Activated naive CD4-positive, alpha-beta T cell treated with Interleukin-2 at 50 U/mL for 16 hours (primary cell): ENCODE measurements around the gene CDCA3.

Experiments used
- DNase-seq: peaks from one replicate; pipeline ENCODE4 v3.0.0-alpha.2; 2020

The CDCA3 gene

DNA sequence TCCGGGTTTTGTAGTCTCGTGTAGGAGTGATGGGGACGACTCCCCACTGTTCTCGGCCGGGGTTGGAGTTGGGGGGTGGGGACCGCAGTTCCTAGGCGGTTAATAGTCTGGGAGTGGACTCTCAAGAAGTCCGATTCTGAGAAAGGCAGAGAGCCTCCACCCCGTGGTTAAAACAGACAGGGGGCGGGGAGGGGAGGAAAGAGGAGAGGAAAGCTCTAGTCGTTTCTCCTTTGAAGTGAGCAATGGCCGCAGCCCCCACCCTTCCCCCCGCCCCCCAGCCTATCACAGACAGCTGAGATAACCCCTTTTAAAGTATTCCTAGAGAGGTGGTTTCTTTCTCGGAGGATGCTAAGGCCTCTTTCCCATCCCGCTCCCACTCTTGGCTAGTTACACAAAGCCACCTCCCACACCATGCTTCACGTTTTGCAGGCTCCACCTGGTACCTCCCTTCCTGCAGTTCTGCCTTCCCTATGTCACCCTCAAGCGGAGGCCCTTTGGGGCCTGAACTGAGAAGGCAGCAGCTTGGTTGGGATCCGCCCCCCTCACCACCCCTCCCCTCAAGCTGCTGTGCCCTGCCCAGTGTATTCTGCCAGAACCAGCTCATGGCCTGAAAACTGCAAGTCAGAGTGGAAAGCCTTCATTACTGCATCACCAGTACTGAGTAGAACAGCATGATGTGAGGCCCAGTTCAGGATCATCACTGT is 1.7 kb upstream of the CDCA3 start:
- peak; percentile 80 for DNase-seq

DNA sequence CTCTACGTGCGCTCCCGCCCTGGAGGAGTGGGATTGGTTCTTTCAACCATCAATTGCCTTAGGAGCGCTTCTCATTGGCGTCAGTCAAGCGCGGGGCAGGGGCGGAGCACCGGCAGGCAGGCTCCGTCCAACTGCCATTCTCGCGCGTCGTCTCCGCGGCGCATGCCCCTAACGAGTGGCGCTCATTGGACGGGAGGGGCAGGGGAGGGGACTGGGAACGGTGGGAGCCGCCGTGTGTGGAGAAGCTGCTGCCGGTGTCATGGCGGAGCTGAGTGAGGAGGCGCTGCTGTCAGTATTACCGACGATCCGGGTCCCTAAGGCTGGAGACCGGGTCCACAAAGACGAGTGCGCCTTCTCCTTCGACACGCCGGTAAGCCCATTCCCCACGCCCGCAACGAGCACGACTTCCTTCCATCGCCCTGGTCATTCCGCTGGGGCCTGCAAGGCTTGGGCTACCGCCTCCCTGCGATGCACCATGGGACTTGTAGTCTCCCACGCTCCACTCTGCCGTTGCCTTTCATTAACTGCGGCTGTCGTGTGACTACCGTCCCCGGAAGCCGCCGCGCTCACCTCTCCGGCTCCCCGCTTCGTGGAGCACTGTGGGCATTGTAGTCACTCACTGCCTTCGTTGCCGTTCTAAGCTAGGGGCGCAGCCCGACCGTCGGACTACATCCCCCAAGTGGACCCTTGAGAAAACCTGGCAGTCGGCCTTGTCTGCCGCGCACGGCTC is 1.0 kb upstream of the CDCA3 start, which contains the start of gene USP5:
USP5 (plus strand) TSS at position 230 of the 730 bp plus-strand sequence; CDS start at position 260, 30 bp downstream.
- DNase-seq: peak; percentile 98

DNA sequence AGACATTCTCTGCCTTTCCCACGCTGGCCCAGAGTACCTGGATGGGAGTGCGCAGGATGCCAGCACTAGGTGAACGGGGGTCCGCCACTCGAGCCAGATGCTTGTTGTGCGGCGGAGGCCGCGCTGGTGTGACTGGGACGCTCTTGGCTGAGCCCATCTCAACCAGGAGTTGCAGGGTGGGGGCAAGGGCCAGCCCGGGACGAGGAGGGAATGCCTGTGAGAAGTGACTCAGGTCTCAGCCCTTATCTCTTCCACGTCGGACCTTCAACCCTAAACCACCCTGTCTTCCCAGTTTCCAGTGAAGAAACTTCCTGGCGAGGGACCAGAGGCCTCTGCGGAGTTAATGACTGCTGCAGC is 312 bp downstream of the CDCA3 start:
- no peak for DNase-seq

DNA sequence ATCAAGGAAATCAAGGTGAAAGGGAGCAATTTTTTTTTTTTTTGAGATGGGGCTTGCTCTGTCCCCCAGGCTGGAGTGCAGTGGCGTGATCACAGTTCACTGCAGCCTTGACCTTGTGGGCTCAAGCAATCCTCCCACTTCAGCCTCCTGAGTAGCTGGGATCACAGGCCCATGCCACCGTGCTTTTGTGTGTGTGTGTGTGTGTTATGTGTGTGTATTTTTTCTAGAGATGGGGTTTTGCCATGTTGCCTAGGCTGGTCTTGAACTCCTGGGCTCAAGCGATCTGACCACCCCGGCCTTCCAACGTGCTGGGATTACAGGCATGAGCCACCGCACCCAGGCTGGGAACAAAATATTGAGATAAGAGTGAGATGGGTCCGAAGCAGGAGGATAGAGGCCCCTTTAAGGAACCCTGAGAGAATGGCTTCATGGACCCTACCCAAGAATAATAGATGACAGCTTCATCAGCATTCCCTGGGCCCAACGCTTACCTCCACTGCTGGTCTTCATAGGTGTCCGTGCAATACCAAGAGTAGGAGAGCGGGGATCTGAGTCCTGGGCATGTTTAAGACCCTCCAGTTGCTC is 1.0 kb downstream of the CDCA3 start:
- DNase-seq: no peak

DNA sequence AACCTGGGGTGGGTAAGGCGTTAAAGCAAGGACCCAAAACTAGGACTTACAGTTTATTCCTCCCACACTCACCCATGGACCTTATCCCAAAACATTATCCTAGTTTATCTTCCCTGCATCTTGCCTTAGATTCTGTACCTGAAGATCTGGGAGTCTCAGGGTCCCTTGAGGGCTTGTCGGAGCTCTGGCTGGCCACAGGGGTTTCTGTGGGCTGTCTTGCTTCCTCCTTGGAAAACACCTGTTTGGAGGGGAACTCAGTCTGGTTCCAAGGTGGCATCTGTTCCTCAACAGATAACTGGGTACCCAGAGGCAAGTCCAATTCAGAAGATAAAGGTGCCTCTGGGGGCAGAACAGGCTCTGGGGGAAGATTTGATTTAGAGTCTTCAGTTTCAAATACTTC is 1.7 kb downstream of the CDCA3 start:
- no peak for DNase-seq

DNA sequence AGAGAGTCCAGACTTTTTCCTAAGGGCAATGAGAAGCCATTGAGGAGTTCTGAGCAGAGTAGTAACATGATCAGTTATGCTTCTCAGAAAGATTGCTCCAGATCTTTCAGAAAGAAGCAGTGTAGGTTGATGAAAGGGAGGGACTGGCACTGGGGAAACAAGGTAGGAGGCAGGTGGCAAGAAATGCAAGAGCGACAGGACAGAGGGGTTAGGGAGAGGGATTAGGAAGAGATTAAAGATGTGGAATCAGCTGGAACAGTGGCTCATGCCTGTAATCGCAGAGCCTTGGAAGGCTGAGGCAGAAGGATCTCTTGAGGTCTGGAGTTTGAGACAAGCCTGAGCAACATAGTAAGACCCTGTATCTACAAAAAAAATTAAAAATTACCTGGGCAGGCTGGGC is 3.4 kb downstream of the CDCA3 start:
- DNase-seq: no peak

DNA sequence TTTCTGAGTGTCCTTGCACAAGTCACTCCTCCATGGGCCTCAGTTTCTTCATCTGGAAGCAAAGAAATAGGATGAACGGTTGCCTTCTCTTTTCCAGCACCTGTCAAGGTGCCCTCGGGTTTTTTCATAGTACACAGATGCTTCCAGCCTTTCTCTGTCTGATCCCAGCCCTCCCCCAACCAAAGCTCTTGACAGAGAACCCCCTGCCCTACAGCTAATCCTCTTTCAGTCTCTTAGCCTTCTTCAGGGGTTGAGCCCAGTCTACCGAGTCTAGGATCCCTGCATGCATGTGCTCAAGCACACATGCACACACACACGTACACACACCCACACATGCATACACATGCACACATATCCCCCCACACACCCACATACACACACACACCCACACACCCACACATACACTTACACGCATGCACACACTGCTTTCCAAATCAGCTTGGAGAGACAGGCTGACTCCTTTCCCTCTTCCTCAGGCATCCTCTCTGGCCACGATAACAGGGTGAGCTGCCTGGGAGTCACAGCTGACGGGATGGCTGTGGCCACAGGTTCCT is 4.7 kb downstream of the CDCA3 start:
- no peak for DNase-seq

DNA sequence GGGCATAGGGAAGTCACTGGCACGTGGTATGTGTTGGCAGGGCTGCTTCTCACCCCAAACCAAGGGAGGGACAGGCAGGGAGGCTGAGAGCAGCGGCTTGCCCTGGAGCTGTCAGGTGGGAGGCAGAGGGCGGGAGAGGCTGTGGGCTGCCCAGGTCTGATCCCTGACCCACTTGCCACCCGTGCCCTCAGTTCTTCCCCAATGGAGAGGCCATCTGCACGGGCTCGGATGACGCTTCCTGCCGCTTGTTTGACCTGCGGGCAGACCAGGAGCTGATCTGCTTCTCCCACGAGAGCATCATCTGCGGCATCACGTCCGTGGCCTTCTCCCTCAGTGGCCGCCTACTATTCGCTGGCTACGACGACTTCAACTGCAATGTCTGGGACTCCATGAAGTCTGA is 5.7 kb downstream of the CDCA3 start:
- DNase-seq: no peak

DNA sequence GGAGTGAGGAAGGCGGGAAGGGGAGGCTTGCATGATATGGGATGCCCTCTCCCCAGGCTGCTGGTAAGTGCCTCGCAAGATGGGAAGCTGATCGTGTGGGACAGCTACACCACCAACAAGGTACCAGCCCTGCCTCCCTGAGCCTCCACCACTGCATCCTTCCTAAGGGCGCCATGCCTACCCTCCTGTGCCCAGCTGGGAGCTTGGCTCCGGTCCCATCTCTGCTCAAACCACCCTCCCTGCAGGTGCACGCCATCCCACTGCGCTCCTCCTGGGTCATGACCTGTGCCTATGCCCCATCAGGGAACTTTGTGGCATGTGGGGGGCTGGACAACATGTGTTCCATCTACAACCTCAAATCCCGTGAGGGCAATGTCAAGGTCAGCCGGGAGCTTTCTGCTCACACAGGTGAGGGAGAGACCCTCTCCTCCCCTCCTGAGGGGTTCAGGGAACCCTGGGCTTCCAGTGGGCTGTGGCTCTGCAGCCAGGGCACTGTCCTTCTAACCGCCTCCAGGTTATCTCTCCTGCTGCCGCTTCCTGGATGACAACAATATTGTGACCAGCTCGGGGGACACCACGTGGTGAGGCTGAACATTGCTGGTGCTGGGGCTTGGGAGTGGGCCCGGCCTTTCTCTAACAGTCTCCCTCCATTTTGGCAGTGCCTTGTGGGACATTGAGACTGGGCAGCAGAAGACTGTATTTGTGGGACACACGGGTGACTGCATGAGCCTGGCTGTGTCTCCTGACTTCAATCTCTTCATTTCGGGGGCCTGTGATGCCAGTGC is 7.8 kb downstream of the CDCA3 start:
- no peak for DNase-seq

DNA sequence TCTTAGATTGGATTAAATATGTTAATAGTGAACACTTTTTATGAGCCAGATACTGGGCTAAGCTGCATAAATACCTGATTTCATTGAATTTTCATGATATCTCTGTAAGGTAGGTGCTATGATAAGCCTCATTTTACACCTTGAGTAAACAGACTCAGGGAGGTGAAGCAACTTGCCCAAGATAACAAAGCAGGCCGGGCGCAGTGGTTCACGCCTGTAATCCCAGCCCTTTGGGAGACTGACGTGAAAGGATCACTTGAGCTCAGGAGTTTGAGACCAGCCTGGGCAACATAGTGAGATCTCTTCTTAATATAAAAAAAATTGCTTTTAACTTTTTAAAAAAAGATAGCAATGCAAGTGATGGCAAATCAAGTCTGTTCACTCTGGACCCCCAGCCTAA is 9.0 kb downstream of the CDCA3 start:
- DNase-seq: no peak

DNA sequence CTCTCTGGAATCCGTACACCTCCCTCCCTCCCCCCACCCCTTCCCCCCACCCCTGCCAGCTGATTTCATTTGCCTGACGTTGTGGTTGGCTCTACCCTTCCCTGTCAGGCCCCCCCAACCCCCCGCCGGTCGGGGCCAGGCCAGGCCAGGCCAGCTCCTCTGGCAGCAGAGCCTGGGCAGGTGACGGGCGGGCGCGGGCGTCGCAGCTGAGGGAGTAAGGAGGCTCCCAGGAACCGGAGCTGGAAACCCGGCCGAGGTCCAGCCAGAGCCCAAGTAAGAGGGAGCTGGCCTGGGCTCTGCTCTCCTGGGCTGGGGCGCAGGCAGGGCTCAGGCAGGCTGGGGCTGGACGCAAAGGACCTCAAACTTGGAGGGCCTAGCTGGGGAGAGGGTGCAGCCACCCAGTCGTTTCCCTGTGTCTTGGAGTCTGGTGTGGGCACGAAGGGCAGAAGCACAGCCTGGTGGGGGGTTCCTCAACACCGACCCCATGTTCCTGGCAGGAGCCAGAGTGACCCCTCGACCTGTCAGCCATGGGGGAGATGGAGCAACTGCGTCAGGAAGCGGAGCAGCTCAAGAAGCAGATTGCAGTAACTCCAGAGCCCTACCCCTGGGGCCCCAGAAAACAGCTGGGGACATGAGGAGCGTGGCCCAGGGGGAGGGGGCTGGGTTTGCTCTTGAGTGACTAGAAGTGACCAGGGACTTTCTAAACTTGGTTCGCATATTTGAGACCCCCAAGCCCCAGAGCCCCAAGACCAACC is 10.1 kb downstream of the CDCA3 start, which contains the start of gene GNB3:
GNB3 (plus strand) TSS at position 165 of the 755 bp plus-strand sequence; CDS start at position 528, 363 bp downstream.
- DNase-seq: no peak

DNA sequence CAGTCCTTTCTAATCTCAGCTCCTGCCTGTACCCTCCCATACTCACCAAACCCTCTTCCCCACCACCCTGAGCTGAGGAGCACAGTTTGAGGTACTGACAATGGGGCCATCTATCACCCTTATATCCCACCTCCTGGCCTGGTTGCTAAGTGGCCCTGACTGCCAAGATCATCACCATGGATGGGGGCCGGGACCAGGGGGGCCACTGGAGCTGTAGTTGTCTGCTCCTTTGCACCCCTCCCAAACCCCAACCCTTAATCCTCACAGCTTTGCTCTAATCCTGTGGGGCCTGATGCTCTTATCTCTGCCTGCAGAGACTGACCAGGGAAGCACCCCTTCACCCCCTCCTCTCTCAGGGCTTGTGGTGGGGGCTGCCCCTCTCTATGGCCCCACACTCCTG is 10.8 kb downstream of the CDCA3 start:
- DNase-seq: no peak

DNA sequence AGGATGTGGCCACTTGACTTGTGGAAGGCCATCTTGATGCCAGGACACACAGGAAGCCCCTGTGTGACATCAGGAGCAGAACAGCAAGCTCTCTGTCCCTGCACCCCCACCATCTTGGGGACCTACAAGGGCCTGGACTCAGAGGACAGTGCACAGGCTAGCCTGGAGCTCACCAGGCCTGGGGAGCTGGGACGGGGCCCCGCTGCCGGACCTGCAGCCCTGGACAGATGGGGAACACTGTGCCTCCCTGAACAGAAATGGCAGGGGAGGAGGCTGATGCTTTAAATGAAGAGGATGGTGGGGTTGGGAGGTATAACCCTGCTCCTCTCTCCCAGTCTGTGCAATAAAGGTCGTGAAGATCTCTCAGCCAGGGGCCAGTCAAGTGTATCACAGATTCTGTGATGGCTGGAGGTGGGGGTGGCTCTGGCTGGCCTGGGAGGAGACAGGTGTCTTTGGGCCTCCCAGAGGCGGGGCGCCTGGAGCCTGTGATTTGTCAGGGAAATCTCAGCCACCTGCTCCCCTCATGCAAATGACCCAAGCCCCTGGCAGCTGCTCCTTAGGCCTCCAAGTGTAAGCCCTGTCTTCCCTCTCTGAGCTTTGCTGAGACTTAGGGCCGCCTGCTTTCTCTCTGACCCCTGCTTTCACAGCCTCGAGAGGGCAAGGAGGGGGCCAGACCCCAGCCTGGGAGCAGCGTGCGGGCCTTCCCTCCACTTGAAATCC is 11.4 kb downstream of the CDCA3 start:
- no peak for DNase-seq

DNA sequence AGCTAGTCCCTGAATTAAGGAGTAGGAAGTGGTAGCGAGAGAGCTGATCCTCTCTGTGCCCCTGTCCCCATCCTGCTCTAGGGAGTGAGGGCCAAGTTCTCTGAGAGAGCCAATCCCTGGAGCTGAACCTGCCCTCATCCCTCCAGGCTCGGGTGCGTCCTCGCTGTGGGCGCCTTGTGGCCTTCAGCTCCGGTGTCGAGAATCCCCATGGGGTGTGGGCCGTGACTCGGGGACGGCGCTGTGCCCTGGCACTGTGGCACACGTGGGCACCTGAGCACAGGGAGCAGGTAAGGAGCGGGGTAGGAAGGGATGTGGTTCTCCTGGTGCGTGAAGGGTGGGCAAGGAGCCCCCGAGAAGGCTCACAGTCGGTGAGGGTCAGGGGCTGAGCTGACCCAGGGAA is 12.2 kb downstream of the CDCA3 start:
- DNase-seq: no peak

DNA sequence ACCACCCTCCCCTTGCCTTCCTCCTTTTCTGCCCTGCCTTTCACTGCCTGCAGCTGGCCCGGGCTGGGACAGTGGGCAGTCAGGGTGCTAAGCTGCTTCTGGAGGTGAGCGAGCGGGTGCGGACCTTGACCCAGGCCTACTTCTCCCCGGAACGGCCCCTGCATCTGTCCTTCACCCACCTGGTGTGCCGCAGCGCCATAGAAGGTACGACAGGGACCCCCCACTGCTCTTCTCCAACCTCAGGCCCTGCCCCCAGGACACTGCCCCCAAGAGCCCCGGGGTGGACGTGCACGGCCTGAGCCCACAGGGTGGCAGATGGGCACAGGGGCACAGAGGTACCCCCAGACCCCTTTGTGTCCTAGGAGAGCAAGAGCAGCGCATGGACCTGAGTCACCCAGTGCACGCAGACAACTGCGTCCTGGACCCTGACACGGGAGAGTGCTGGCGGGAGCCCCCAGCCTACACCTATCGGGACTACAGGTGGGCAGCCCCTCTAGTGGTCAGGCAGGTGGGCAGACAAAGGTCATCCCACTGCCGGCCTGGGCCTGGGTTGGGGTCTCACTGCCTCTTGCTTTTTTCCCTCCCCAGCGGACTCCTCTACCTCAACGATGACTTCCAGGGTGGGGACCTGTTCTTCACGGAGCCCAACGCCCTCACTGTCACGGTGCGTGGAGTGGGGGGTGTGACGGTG is 13.6 kb downstream of the CDCA3 start:
- no peak for DNase-seq

DNA sequence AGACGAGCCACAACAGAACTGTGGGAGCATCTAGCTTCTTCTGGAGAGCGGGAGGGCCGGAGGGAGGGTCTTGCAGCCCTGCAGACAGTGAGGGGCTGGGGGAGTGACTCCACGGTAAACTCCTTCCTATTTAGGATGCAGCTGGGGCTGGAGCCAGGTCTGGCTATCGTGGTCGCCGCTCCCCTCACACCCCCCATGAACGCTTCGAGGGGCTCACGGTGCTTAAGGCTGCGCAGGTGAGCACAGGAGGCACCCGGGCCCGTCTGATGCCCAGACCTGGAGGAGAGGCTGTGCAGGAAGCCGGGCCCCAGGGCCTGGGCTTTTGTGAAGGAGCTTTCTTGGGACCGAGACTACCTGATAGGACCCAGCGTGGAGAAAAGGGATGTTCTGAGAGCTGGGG is 14.2 kb downstream of the CDCA3 start:
- DNase-seq: no peak

DNA sequence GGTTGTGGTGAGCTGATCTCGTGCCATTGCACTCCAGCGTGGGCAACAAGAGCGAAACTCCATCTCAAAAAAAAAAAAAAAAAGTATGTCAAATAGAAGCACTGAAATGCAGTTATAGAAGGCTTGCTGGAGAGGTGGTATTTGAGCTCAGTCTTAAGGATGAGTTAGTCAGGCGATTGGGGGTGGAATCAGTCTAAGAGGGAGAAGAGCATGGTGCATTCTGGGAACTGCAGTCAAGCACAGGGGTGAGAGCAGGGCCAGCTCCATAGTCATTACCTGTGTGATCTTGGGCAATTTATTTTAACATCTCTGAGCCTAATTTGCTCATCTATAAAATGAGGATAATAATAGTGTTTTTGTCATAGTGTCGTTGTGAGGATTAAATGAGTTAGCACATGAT is 16.2 kb downstream of the CDCA3 start:
- no peak for DNase-seq

DNA sequence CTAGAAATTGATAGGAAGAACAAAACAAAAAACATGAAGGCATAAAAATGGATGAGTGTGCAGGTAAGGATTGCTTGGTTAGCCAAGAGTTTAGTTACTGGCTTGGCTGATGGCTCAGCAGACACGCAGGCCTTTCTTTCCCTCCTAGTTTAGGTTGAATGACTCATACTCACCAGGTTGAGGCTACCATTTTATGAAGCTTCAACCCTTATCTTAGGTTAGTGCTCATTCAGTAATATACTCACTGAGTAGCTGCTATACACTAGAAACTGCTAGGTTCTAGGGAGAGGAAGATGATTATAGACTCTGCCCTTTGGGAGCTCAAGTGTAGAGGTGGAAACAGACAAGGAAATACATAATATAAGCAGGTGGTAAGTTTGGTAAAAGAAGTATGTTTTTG is 16.8 kb downstream of the CDCA3 start:
- DNase-seq: no peak

DNA sequence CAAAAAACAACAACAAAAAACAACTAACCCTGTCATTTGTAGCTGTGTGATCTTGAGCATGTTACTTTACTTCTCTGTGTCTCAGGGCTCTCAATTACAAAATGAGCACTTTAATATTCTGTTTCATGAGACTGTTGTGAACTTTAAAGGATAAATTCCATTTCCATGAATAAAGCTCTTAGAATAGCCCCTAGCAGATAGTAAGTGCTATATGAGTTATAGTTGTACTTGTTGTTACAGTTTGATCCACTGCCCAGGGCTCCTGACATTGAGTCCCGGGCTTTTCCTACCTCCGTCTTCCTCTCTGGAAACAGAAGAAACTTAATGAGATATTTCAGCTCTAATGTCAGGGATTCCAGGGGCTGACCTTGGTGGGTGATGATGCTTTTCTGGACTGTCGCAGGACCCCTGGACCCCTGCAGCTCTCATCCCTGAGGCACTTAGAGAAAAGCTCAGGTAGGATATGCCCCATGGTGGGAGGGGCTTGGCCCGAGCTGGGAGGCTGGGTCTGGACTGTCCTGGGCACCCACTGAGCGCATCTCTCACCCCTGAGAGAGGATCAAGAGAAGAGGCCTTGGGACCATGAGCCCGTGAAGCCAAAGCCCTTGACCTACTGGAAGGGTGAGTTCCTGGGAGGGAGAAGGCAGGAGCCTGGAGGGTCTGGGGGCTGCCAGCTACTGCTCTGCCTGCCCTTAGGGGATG is 17.7 kb downstream of the CDCA3 start:
- DNase-seq: no peak

DNA sequence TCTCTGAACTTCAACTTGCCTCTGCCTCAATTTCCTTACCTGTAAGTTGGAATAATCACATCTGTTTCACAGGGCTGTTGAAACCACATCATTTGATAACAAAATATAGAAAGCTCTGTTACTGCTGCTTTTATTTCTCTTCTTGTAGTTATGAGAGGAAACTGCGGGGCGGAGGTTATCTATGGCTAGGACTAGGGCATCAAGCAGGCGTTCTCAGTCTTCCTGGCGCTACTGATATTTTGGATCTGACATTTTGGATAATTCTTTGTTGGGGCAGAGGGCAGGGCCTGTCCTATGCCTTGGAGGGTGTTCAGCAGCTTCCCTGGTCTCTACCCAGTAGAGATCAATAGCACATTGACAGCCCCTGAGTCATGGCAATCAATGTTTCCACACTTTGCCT is 19.0 kb downstream of the CDCA3 start:
- DNase-seq: no peak
